Adrenal gland (tissue), 5 donors: Measurements from ENCODE around the gene NAT9.

ENCODE experiments used
- POLR2A ChIP-seq, 2 donors: fragments of 450-650 bp; IDR thresholded peaks; one replicate each; pipeline ENCODE4 v1.6.1; 2017; ENCODE audit warnings: antibody characterized with exemption in 2 of 2, mild to moderate bottlenecking in 2 of 2, moderate library complexity in 1 of 2
- TF ChIP-seq, protein P1 (sequence below), 6 experiments: fragments of 450-650 bp in 4 of 6; fragments of 200-600 bp in 2 of 6; sonication (generic) in 1 of 6; IDR thresholded peaks; 1 replicate in 5 of 6; 2 replicates in 1 of 6; pipeline versions ENCODE4 v1.5.1 to v1.8.0; 2016 to 2021; ENCODE audit warnings: antibody characterized with exemption in 6 of 6, mild to moderate bottlenecking in 2 of 6, moderate library complexity in 1 of 6
- donor health status: DM: no; HTN: no; CAD: no.

DNA sequence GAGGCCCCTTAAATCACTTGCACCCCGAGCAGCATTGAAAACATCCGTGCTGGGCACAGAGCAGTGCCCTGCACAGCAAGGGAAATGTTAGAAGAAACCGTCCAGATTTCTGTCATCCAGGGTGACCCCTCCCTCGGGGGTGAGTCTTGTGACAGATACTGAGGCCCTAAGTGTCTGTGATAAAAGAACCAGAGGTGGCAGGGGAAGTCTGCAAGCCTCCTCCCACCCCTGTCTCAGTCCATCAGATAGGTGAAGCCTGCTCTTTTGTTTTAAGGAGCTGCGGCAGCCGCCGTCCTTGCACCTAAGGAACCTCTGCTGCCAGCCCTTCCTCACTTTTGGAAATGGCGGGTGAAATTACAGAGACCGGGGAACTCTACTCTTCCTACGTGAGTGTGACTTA lies 845 bp upstream of the NAT9 start:
- TF ChIP-seq, protein P1, sequence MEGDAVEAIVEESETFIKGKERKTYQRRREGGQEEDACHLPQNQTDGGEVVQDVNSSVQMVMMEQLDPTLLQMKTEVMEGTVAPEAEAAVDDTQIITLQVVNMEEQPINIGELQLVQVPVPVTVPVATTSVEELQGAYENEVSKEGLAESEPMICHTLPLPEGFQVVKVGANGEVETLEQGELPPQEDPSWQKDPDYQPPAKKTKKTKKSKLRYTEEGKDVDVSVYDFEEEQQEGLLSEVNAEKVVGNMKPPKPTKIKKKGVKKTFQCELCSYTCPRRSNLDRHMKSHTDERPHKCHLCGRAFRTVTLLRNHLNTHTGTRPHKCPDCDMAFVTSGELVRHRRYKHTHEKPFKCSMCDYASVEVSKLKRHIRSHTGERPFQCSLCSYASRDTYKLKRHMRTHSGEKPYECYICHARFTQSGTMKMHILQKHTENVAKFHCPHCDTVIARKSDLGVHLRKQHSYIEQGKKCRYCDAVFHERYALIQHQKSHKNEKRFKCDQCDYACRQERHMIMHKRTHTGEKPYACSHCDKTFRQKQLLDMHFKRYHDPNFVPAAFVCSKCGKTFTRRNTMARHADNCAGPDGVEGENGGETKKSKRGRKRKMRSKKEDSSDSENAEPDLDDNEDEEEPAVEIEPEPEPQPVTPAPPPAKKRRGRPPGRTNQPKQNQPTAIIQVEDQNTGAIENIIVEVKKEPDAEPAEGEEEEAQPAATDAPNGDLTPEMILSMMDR (IDR thresholded peaks at IDR 0.05), result no peak
- TF ChIP-seq POLR2A (IDR thresholded peaks at IDR 0.05), result no peak
